HEK293 (cell line): ENCODE data around the gene CD84.

ENCODE experiments used
- GLI4 ChIP-seq: fragments of 450-650 bp; formaldehyde crosslinking; IDR thresholded peaks from 2 replicates; pipeline ENCODE4 v1.5.1; 2016; ENCODE audit warnings: missing biosample characterization, missing genetic modification characterization
- TCF7L2 ChIP-seq: IDR thresholded peaks from 2 replicates; pipeline ENCODE4 v1.6.1; 2011; ENCODE audit warnings: low read depth, mild to moderate bottlenecking, inconsistent platforms, low read length, moderate library complexity, borderline replicate concordance
- ZBTB1 ChIP-seq: fragments of 450-650 bp; formaldehyde crosslinking; IDR thresholded peaks from 2 replicates; pipeline ENCODE4 v1.5.1; 2016; ENCODE audit warnings: missing biosample characterization, missing genetic modification characterization
- ZNF121 ChIP-seq: fragments of 450-650 bp; formaldehyde crosslinking; IDR thresholded peaks from 2 replicates; pipeline ENCODE4 v1.5.1; 2016; ENCODE audit warnings: missing biosample characterization, missing genetic modification characterization
- ZNF133 ChIP-seq: fragments of 450-650 bp; formaldehyde crosslinking; IDR thresholded peaks from 2 replicates; pipeline ENCODE4 v1.5.1; 2016; ENCODE audit warnings: missing biosample characterization, missing genetic modification characterization
- ZNF175 ChIP-seq: fragments of 450-650 bp; formaldehyde crosslinking; IDR thresholded peaks from 2 replicates; pipeline ENCODE4 v1.5.1; 2016; ENCODE audit warnings: missing biosample characterization, missing genetic modification characterization
- ZNF19 ChIP-seq: fragments of 450-650 bp; formaldehyde crosslinking; IDR thresholded peaks from 2 replicates; pipeline ENCODE4; 2016; ENCODE audit warnings: missing biosample characterization, missing genetic modification characterization, low read depth
- ZNF274 ChIP-seq, 2 experiments: fragments of 200-500 bp in 1 of 2; fragments of 450-650 bp in 1 of 2; sonication (Bioruptor generic) in 1 of 2; formaldehyde crosslinking in 1 of 2; IDR thresholded peaks; 2 replicates each; pipeline versions ENCODE4 v1.5.1 to v1.6.1; 2014 to 2016; ENCODE audit warnings: borderline replicate concordance in 1 of 2, inconsistent platforms in 1 of 2, low read length in 1 of 2, missing biosample characterization in 1 of 2, missing genetic modification characterization in 1 of 2
- ZNF341 ChIP-seq: fragments of 450-650 bp; formaldehyde crosslinking; IDR thresholded peaks from 2 replicates; pipeline ENCODE4; 2016; ENCODE audit warnings: low read depth, missing biosample characterization, missing genetic modification characterization
- ZNF623 ChIP-seq: fragments of 450-650 bp; formaldehyde crosslinking; IDR thresholded peaks from 2 replicates; pipeline ENCODE4 v1.5.1; 2016; ENCODE audit warnings: missing biosample characterization, missing genetic modification characterization
- ZNF837 ChIP-seq: fragments of 450-650 bp; formaldehyde crosslinking; IDR thresholded peaks from 2 replicates; pipeline ENCODE4 v1.5.1; 2016; ENCODE audit warnings: missing biosample characterization, missing genetic modification characterization
- TF ChIP-seq, protein P1 (sequence below): fragments of 450-650 bp; formaldehyde crosslinking; IDR thresholded peaks from 2 replicates; pipeline ENCODE4 v1.5.1; 2016; ENCODE audit warnings: missing biosample characterization, missing genetic modification characterization
- TF ChIP-seq, protein P2 (sequence below): fragments of 450-650 bp; formaldehyde crosslinking; IDR thresholded peaks from 2 replicates; pipeline ENCODE4 v1.5.1; 2016; ENCODE audit warnings: missing biosample characterization, missing genetic modification characterization

DNA sequence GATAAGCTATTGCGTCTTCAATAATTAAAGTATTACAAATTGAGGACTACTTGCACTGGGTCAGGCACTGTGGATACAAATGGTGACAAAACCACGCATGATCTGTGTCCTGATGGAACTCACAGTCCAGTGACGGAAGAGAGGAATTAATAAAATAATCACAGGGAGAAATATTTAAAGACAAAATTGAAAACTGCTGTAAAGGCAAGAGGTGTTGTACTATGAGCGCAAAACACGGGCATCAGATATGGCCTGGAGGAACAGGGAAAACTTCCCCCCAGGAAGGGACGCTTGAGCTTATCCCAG is 39.7 kb downstream of the CD84 start:
- TF ChIP-seq, protein P1, sequence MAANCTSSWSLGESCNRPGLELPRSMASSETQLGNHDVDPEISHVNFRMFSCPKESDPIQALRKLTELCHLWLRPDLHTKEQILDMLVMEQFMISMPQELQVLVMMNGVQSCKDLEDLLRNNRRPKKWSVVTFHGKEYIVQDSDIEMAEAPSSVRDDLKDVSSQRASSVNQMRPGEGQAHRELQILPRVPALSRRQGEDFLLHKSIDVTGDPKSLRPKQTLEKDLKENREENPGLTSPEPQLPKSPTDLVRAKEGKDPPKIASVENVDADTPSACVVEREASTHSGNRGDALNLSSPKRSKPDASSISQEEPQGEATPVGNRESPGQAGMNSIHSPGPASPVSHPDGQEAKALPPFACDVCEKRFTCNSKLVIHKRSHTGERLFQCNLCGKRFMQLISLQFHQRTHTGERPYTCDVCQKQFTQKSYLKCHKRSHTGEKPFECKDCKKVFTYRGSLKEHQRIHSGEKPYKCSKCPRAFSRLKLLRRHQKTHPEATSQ (tag by site-specific recombination): no peak
- TF ChIP-seq ZNF175: no peak
- TF ChIP-seq, protein P2, sequence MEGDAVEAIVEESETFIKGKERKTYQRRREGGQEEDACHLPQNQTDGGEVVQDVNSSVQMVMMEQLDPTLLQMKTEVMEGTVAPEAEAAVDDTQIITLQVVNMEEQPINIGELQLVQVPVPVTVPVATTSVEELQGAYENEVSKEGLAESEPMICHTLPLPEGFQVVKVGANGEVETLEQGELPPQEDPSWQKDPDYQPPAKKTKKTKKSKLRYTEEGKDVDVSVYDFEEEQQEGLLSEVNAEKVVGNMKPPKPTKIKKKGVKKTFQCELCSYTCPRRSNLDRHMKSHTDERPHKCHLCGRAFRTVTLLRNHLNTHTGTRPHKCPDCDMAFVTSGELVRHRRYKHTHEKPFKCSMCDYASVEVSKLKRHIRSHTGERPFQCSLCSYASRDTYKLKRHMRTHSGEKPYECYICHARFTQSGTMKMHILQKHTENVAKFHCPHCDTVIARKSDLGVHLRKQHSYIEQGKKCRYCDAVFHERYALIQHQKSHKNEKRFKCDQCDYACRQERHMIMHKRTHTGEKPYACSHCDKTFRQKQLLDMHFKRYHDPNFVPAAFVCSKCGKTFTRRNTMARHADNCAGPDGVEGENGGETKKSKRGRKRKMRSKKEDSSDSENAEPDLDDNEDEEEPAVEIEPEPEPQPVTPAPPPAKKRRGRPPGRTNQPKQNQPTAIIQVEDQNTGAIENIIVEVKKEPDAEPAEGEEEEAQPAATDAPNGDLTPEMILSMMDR: no peak
- TF ChIP-seq ZNF274 (IDR thresholded peaks at IDR 0.05; ENCODE audit: low read length): no peak
- TF ChIP-seq ZNF274 (tag by site-specific recombination; IDR thresholded peaks at IDR 0.05; ENCODE audit: borderline replicate concordance): no peak
- no peak for TF ChIP-seq ZNF19 (tag by site-specific recombination)
- no peak for TF ChIP-seq ZBTB1 (tag by site-specific recombination)
- no peak for TF ChIP-seq ZNF837 (tag by site-specific recombination)
- no peak for TF ChIP-seq TCF7L2
- no peak for TF ChIP-seq ZNF133
- TF ChIP-seq GLI4 (tag by site-specific recombination): no peak
- no peak for TF ChIP-seq ZNF623 (tag by site-specific recombination)
- TF ChIP-seq ZNF341: no peak
- TF ChIP-seq ZNF121 (tag by site-specific recombination): no peak
